H1 (cell line): ENCODE data around the gene CHRNA10. TPM values are rescaled to one million over a fixed set of nuclear protein-coding genes. Genes with fewer than 3 reads are reported as not detected.

Experiments used
- CTCF ChIA-PET: fragments of 300-600 bp; sonication (Branson Sonifier 250); formaldehyde crosslinking; loops from one replicate; lab custom pipeline; 2021; ENCODE audit not compliant: partially characterized antibody; lab: Charles Lee
- POLR2A ChIA-PET: fragments of 300-600 bp; sonication (Branson Sonifier 250); formaldehyde crosslinking; loops from one replicate; lab custom pipeline; 2021; ENCODE audit warnings: inconsistent platforms; ENCODE audit not compliant: partially characterized antibody; lab: Charles Lee
- DNase-seq, 2 experiments: peaks; one replicate each; pipeline versions ENCODE4 v3.0.0 to v3.0.0-alpha.2; 2010 to 2022; ENCODE audit warnings: low spot score in 2 of 2, low read depth in 1 of 2, mixed read lengths in 1 of 2
- FAIRE-seq: peaks from 2 replicates; lab custom pipeline; 2011; peaks lifted over from hg19 to GRCh38; lab: Jason Lieb, UNC
- H2AFZ ChIP-seq: 2 replicates; pipeline ENCODE4 v1.8.1; 2012; ENCODE audit warnings: low read length, inconsistent platforms
- H2AK5ac ChIP-seq: 2 replicates; pipeline ENCODE4 v1.6.1; 2013; ENCODE audit warnings: low read depth, low read length
- H2BK120ac ChIP-seq: replicated peaks from 2 replicates; pipeline ENCODE3; 2013; ENCODE audit warnings: low read depth, low read length, inconsistent platforms
- H2BK12ac ChIP-seq: 2 replicates; pipeline ENCODE4 v1.6.1; 2013; ENCODE audit warnings: low read depth, low read length
- H2BK15ac ChIP-seq: 2 replicates; pipeline ENCODE4 v1.6.1; 2013; ENCODE audit warnings: low read length
- H2BK20ac ChIP-seq: 2 replicates; pipeline ENCODE4 v1.6.1; 2013; ENCODE audit warnings: low read length
- H2BK5ac ChIP-seq: 2 replicates; pipeline ENCODE4 v1.6.1; 2013; ENCODE audit warnings: low read depth, low read length
- H3K14ac ChIP-seq: 2 replicates; pipeline ENCODE4 v1.6.1; 2013; ENCODE audit warnings: inconsistent platforms; ENCODE audit not compliant: insufficient read length
- H3K18ac ChIP-seq: 2 replicates; pipeline ENCODE4 v1.6.1; 2013; ENCODE audit warnings: low read length; ENCODE audit errors: extremely low read depth
- H3K23ac ChIP-seq: 2 replicates; pipeline ENCODE4 v1.6.1; 2013; ENCODE audit warnings: inconsistent platforms; ENCODE audit not compliant: insufficient read length
- H3K23me2 ChIP-seq: 2 replicates; pipeline ENCODE4 v1.6.1; 2013; ENCODE audit warnings: low read depth, low read length
- H3K27ac ChIP-seq: 2 replicates; pipeline ENCODE4 v1.6.1; 2011; ENCODE audit warnings: low read depth, low read length, inconsistent platforms
- H3K27me3 ChIP-seq, 4 experiments: replicated peaks in 1 of 4; 1 replicate in 1 of 4; 2 replicates in 3 of 4; pipeline versions ENCODE4 v1.6.1 to v1.8.1; 2011 to 2013; ENCODE audit warnings: low read length in 3 of 4, mild to moderate bottlenecking in 3 of 4, inconsistent platforms in 2 of 4, mixed read lengths in 2 of 4, moderate library complexity in 1 of 4; ENCODE audit not compliant: control insufficient read depth in 3 of 4, insufficient read depth in 3 of 4; ENCODE audit errors: extremely low read depth in 1 of 4
- H3K36me3 ChIP-seq, 4 experiments: 2 replicates each; pipeline versions ENCODE4 v1.6.1 to v1.8.1; 2011 to 2013; ENCODE audit warnings: mild to moderate bottlenecking in 4 of 4, low read length in 3 of 4, moderate library complexity in 2 of 4, control low read depth in 1 of 4, inconsistent platforms in 1 of 4; ENCODE audit not compliant: insufficient read depth in 4 of 4, control insufficient read depth in 2 of 4
- H3K4ac ChIP-seq: replicated peaks from 2 replicates; pipeline ENCODE3; 2013; ENCODE audit warnings: low read length, low read depth, mixed read lengths, inconsistent platforms; ENCODE audit not compliant: insufficient read length
- H3K4me1 ChIP-seq, 4 experiments: replicated peaks in 1 of 4; 1 replicate in 1 of 4; 2 replicates in 3 of 4; pipeline versions ENCODE4 v1.6.1 to v1.8.1; 2011 to 2013; ENCODE audit warnings: low read length in 3 of 4, inconsistent platforms in 2 of 4, mixed read lengths in 1 of 4; ENCODE audit not compliant: insufficient read depth in 4 of 4, control insufficient read depth in 3 of 4
- H3K4me2 ChIP-seq, 2 experiments: 2 replicates each; pipeline versions ENCODE4 v1.6.1 to v1.8.1; 2011 to 2013; ENCODE audit warnings: low read depth in 2 of 2, low read length in 2 of 2, control low read depth in 1 of 2, inconsistent platforms in 1 of 2, mild to moderate bottlenecking in 1 of 2; ENCODE audit not compliant: insufficient read depth in 1 of 2
- H3K4me3 ChIP-seq, 4 experiments: fragments of 200-600, 300-600 bp in 1 of 4; sonication (generic), shearing (Covaris generic), sonication (Bioruptor Twin) in 1 of 4; 2 replicates each; pipeline versions ENCODE4 v1.5.1 to v1.8.1; 2011 to 2016; ENCODE audit warnings: low read length in 4 of 4, low read depth in 3 of 4, control low read depth in 2 of 4, inconsistent platforms in 2 of 4, mild to moderate bottlenecking in 2 of 4, mixed read lengths in 1 of 4, moderate library complexity in 1 of 4; ENCODE audit not compliant: insufficient read depth in 2 of 4; ENCODE audit errors: extremely low read depth in 1 of 4
- H3K56ac ChIP-seq: replicated peaks from 2 replicates; pipeline ENCODE3; 2013; ENCODE audit warnings: low read depth, mild to moderate bottlenecking, mixed read lengths, low read length, inconsistent platforms; ENCODE audit not compliant: insufficient read length
- H3K79me1 ChIP-seq: 2 replicates; pipeline ENCODE4 v1.6.1; 2013; ENCODE audit warnings: low read depth, low read length, control low read depth
- H3K79me2 ChIP-seq, 2 experiments: 2 replicates each; pipeline versions ENCODE4 v1.6.1 to v1.8.1; 2012 to 2013; ENCODE audit warnings: low read length in 2 of 2, mild to moderate bottlenecking in 2 of 2, inconsistent platforms in 1 of 2; ENCODE audit not compliant: insufficient read depth in 2 of 2, control insufficient read depth in 1 of 2
- H3K9ac ChIP-seq, 4 experiments: replicated peaks in 1 of 4; 1 replicate in 1 of 4; 2 replicates in 3 of 4; pipeline versions ENCODE4 v1.6.1 to v1.8.1; 2011 to 2013; ENCODE audit warnings: low read depth in 3 of 4, low read length in 3 of 4, control low read depth in 2 of 4, mild to moderate bottlenecking in 2 of 4, moderate library complexity in 2 of 4, inconsistent platforms in 1 of 4; ENCODE audit errors: extremely low read depth in 1 of 4
- H3K9me3 ChIP-seq, 2 experiments: 2 replicates each; pipeline versions ENCODE4 v1.6.1 to v1.8.1; 2012 to 2013; ENCODE audit warnings: mild to moderate bottlenecking in 2 of 2, moderate library complexity in 2 of 2, control low read depth in 1 of 2, inconsistent platforms in 1 of 2, low read depth in 1 of 2, low read length in 1 of 2, mixed read lengths in 1 of 2; ENCODE audit not compliant: insufficient read depth in 2 of 2
- H4K20me1 ChIP-seq, 2 experiments: replicated peaks in 1 of 2; 2 replicates each; pipeline versions ENCODE3 to v1.8.1; 2011 to 2013; ENCODE audit warnings: inconsistent platforms in 2 of 2, low read length in 2 of 2, mild to moderate bottlenecking in 1 of 2; ENCODE audit not compliant: insufficient read depth in 2 of 2, control insufficient read depth in 1 of 2
- H4K5ac ChIP-seq: 2 replicates; pipeline ENCODE4 v1.6.1; 2013; ENCODE audit warnings: low read length, low read depth, mixed read lengths, inconsistent platforms; ENCODE audit not compliant: insufficient read length
- H4K8ac ChIP-seq: 2 replicates; pipeline ENCODE4 v1.8.0; 2013; ENCODE audit warnings: mild to moderate bottlenecking, moderate library complexity, low read length, inconsistent platforms; ENCODE audit not compliant: insufficient read depth; ENCODE audit errors: extremely low read depth
- H4K91ac ChIP-seq: replicated peaks from 2 replicates; pipeline ENCODE3; 2013; ENCODE audit warnings: low read length, mixed read lengths, inconsistent platforms; ENCODE audit not compliant: insufficient read length
- CBX8 ChIP-seq: fragments of 300-800, 300-1000 bp; sonication (generic); IDR thresholded peaks from 2 replicates; pipeline ENCODE4 v1.7.1; 2016; ENCODE audit warnings: low read depth, low read length, borderline replicate concordance
- CHD1 ChIP-seq: IDR thresholded peaks from 2 replicates; pipeline ENCODE4 v1.6.1; 2012; ENCODE audit warnings: low read depth, low read length, improper control_type of control experiment
- GABPA ChIP-seq: IDR thresholded peaks from 2 replicates; pipeline ENCODE4 v1.6.1; 2011; ENCODE audit warnings: mild to moderate bottlenecking, low read length, moderate library complexity, borderline replicate concordance; ENCODE audit not compliant: insufficient read depth
- GTF2F1 ChIP-seq: IDR thresholded peaks from 2 replicates; pipeline ENCODE4 v1.6.1; 2012; ENCODE audit warnings: low read depth, low read length, improper control_type of control experiment, borderline replicate concordance
- KDM4A ChIP-seq: IDR thresholded peaks from one replicate; pipeline ENCODE4 v1.7.1; 2012; ENCODE audit warnings: low read depth, mild to moderate bottlenecking, moderate library complexity, low read length, inconsistent platforms; ENCODE audit not compliant: severe bottlenecking
- MAX ChIP-seq: IDR thresholded peaks from 2 replicates; pipeline ENCODE4 v1.6.1; 2012; ENCODE audit warnings: inconsistent platforms
- NRF1 ChIP-seq: IDR thresholded peaks from 2 replicates; pipeline ENCODE4 v1.6.1; 2011; ENCODE audit warnings: mild to moderate bottlenecking, low read depth, low read length, improper control_type of control experiment
- POLR2A ChIP-seq, 2 experiments: IDR thresholded peaks; 1 replicate in 1 of 2; 2 replicates in 1 of 2; pipeline ENCODE4 v1.6.1; 2011; ENCODE audit warnings: low read depth in 2 of 2, low read length in 2 of 2, mild to moderate bottlenecking in 2 of 2; ENCODE audit errors: control extremely low read depth in 1 of 2
- POU5F1 ChIP-seq: IDR thresholded peaks from 2 replicates; pipeline ENCODE4 v1.6.1; 2011; ENCODE audit warnings: low read depth, mild to moderate bottlenecking, low read length, moderate library complexity
- TAF7 ChIP-seq: optimal IDR thresholded peaks from 2 replicates; pipeline ENCODE3; 2011; ENCODE audit warnings: low read depth, mild to moderate bottlenecking, inconsistent platforms, low read length, moderate library complexity, borderline replicate concordance
- TBP ChIP-seq: IDR thresholded peaks from 2 replicates; pipeline ENCODE4 v1.6.1; 2011; ENCODE audit warnings: low read depth, low read length, improper control_type of control experiment
- YY1 ChIP-seq: IDR thresholded peaks from 2 replicates; pipeline ENCODE4 v1.6.1; 2011; ENCODE audit warnings: low read depth, mild to moderate bottlenecking, low read length
- WGBS, 2 experiments: shearing (Covaris generic) in 1 of 2; methylation state at CpG; one replicate each; pipeline versions ENCODE4 v1.1.6 to v1.1.7; 2013 to 2015; ENCODE audit warnings: low lambda C conversion rate in 2 of 2, mixed read lengths in 2 of 2, inconsistent platforms in 1 of 2, low coverage in 1 of 2, missing lambda C conversion rate in 1 of 2; ENCODE audit not compliant: insufficient replicate concordance in 2 of 2, insufficient coverage in 1 of 2, insufficient read length in 1 of 2; ENCODE audit errors: extremely low coverage in 1 of 2, missing lambda C conversion rate in 1 of 2; 5-methylcytosine and 5-hydroxymethylcytosine counted together
- polyA plus RNA-seq, 7 experiments: library from polyadenylated mRNA; depleted of rRNA in 3 of 7; stranded (reverse) in 5 of 7; unstranded in 2 of 7; fragments of >200 nt in 5 of 7; fragments of 200-250 nt in 2 of 7; gene quantifications; 1 replicate in 5 of 7; 2 replicates in 1 of 7; 4 replicates in 1 of 7; pipeline versions ENCODE4 v1.2.1 to v1.2.3, GENCODE V29; 2011 to 2013; ENCODE audit warnings: missing spikeins in 2 of 7, mixed read lengths in 2 of 7
- total RNA-seq: library from RNA; stranded (reverse); fragmentation: NEBNext Ultra II Directional; extraction: Animal tissue kit (Norgen Biotek cat#: 25700); gene quantifications from 2 replicates; pipeline ENCODE4 v1.2.1, GENCODE V29; 2021

CHRNA10 gene
- total and polyA plus RNA-seq, 2 of the 8 experiments (the other 6 are each of a cell fraction or from before 2014, with no cell fraction given), result 0.68 to 1.3 TPM

- Histone ChIP-seq H3K79me2 (no peaks in the 10 kb centered on the region), H3K4me3 (peak within 1 kb of the TSS; percentile 59 to 63 (median 60)), H3K4me2 (peak within 1 kb of the TSS; percentile 88 to 98), H2BK15ac (0 out of 2 replicates have a peak within 1 kb of the TSS, but pooled peaks have one; percentile 61), H3K14ac (peak within 1 kb of the TSS; percentile 28), H3K9ac (peak within 1 kb of the TSS in 3 of 4 experiments; percentile 45 to 66 (median 65); a peak in 6 of 7 replicates), H2BK5ac (peak within 1 kb of the TSS; percentile 63), H3K4ac (no peak within 1 kb of the TSS), H3K18ac (peak within 1 kb of the TSS; percentile 88), H3K79me1 (no peaks in the 10 kb centered on the region), H4K91ac (peak within 1 kb of the TSS; percentile 92), H3K27me3 (peaks cover 0 to 6% (median 0%) of the 10 kb centered on the region in 4 experiments; a peak in 4 of 7 replicates), H3K23ac (no peak within 1 kb of the TSS), H4K8ac (peak within 1 kb of the TSS; percentile 53; the same call in 1 of the 2 replicates), H3K56ac (peak within 1 kb of the TSS; percentile 73), H3K27ac (peak within 1 kb of the TSS; percentile 88), H2AK5ac (no peak within 1 kb of the TSS), H2BK12ac (0 out of 2 replicates have a peak within 1 kb of the TSS, but pooled peaks have one; percentile 76), H3K9me3 (peaks cover 7% of the 10 kb centered on the region in 2 experiments; a peak in 2 of 4 replicates), H2AFZ (peak within 1 kb of the TSS; percentile 79), H3K23me2 (peaks cover 11% of the 10 kb centered on the region; the same call in 1 of the 2 replicates), H3K4me1 (peaks cover 0 to 10% (median 1%) of the 10 kb centered on the region in 4 experiments; a peak in 4 of 7 replicates), H4K20me1 (no peaks in the 10 kb centered on the region), H2BK120ac (peak within 1 kb of the TSS; percentile 66), H3K36me3 (no peaks in the 10 kb centered on the region), H2BK20ac (no peak within 1 kb of the TSS), H4K5ac (peak within 1 kb of the TSS; percentile 73)
- WGBS, 2 experiments, result 14% methylated on average over 9 of the region's 21 CpGs; no CpG with 5 or more reads in 1 of the 2 experiments
- FAIRE-seq (no peak), DNase-seq (no peak)
- no peak for TF ChIP-seq GTF2F1
- 0 out of 2 replicates have a peak, but pooled peaks have one; percentile 5 for TF ChIP-seq TBP
- no peak for TF ChIP-seq CBX8
- no peak for TF ChIP-seq YY1
- no peak for TF ChIP-seq TAF7
- no peak for TF ChIP-seq NRF1
- TF ChIP-seq KDM4A, result peak; percentile 49
- TF ChIP-seq GABPA, result no peak
- TF ChIP-seq CHD1, result no peak
- no peak for TF ChIP-seq POU5F1
- TF ChIP-seq MAX, result no peak
- no peak for TF ChIP-seq POLR2A (IDR thresholded peaks at IDR 0.05; ENCODE audit: control extremely low read depth in 1 of 2, low read depth in 2 of 2, low read length in 2 of 2)
- CTCF ChIA-PET, result no interaction called here
- POLR2A ChIA-PET, result no interaction called here
Measured at GRCh38 chr11:3641701-3642070, 29.5 kb downstream of the CHRNA10 start, which contains the start of gene ART5. Gene ART5, minus strand, starts transcription at chr11:3641992. Its CDS starts 130 bp downstream, at chr11:3641862.
